Left lung (tissue), 14 donors: Measurements from ENCODE around the gene ACADL. TPM values are rescaled to one million over a fixed set of nuclear protein-coding genes. Genes with fewer than 3 reads are reported as not detected.
A peak's percentile ranks its signal among the peaks of the same experiment; 100 is the strongest.

Experiments used
- ATAC-seq: fragments of 200-7000 bp; cut with Tn5 transposase; one replicate; pipeline ENCODE4 v1.9.1; 2020; ENCODE audit warnings: moderate library complexity
- DNase-seq, 4 donors: peaks; one replicate each; pipeline ENCODE4 v3.0.0-alpha.2; 2013 to 2020
- H3K27ac ChIP-seq, 2 donors: fragments of 200-600 bp; sonication (generic) in 1 of 2; one replicate each; pipeline versions ENCODE4 v1.5.0 to v1.8.0; 2020 to 2021
- H3K27me3 ChIP-seq, 2 donors: fragments of 200-600 bp; sonication (generic) in 1 of 2; one replicate each; pipeline versions ENCODE4 v1.5.0 to v1.8.0; 2020 to 2021
- H3K36me3 ChIP-seq, 2 donors: fragments of 200-600 bp; sonication (generic) in 1 of 2; one replicate each; pipeline versions ENCODE4 v1.5.0 to v1.8.0; 2020 to 2021
- H3K4me1 ChIP-seq, 2 donors: fragments of 200-600 bp; one replicate each; pipeline ENCODE4 v1.8.0; 2021
- H3K4me3 ChIP-seq, 2 donors: fragments of 200-600 bp; sonication (generic) in 1 of 2; one replicate each; pipeline versions ENCODE4 v1.5.0 to v1.8.0; 2020 to 2021; ENCODE audit warnings: mild to moderate bottlenecking in 1 of 2
- H3K9me3 ChIP-seq, 2 donors: fragments of 200-600 bp; sonication (generic) in 1 of 2; one replicate each; pipeline versions ENCODE4 v1.5.0 to v1.8.0; 2020 to 2021
- CTCF ChIP-seq, 2 donors: fragments of 200-600 bp; sonication (generic) in 1 of 2; IDR thresholded peaks; one replicate each; pipeline versions ENCODE4 v1.5.0 to v1.8.0; 2021; ENCODE audit warnings: antibody characterized with exemption in 2 of 2
- intact Hi-C, 2 donors: fragments of 100-400 bp; cut with DNase I; formaldehyde crosslinking; loops; one replicate each; pipeline versions ENCODE4 v1.11.2 to v1.14.2; 2022
- long read RNA-seq, 12 donors: library from polyadenylated mRNA in 2 of 12; unstranded in 2 of 12; transcript quantifications; one replicate each; pipeline ENCODE4 v2.0.0 and lab custom pipeline, GENCODE V29; 2019 to 2026
- polyA plus RNA-seq, 6 donors: library from polyadenylated mRNA; unstranded; fragments of 120-200 nt; gene quantifications; one replicate each; pipeline ENCODE4 v1.2.1, GENCODE V29; 2013; ENCODE audit not compliant: insufficient read length in 6 of 6
- total RNA-seq, 2 donors: library from RNA; stranded (reverse); fragmentation: NEBNext Ultra II Directional; extraction: Animal tissue kit (Norgen Biotek cat#: 25700); gene quantifications; one replicate each; pipeline ENCODE4 v1.2.1, GENCODE V29; 2021
- donor health status: DM: no; HTN: yes; CAD: no.
- donor health status: DM: no; HTN: no; CAD: no.

ACADL gene
- total RNA-seq (10 to 100 TPM; 17.0 to 32.9 TPM), polyA plus RNA-seq (10 to 100 TPM; 14.6 to 28.4 (median 18.8) TPM)
- long read RNA-seq, donor 1, partial matches to known transcripts = 6 of 9 reads
- long read RNA-seq, donor 1, other reads (novel, unspliced or antisense) = 0 of 9 reads
- long read RNA-seq, donor 2, partial matches to known transcripts = 8 of 12 reads
- long read RNA-seq, donor 2, other reads (novel, unspliced or antisense) = 0 of 12 reads
- long read RNA-seq, donor 3, partial matches to known transcripts = 0 of 3 reads
- long read RNA-seq, donor 3, other reads (novel, unspliced or antisense) = 0 of 3 reads
- long read RNA-seq, donor 4, partial matches to known transcripts = 0 of 7 reads
- long read RNA-seq, donor 4, other reads (novel, unspliced or antisense) = 4 of 7 reads
- long read RNA-seq, donor 5, partial matches to known transcripts = 0 of 5 reads
- long read RNA-seq, donor 5, other reads (novel, unspliced or antisense) = 0 of 5 reads
- long read RNA-seq, donor 6, partial matches to known transcripts = 0 of 4 reads
- long read RNA-seq, donor 6, other reads (novel, unspliced or antisense) = 0 of 4 reads
- long read RNA-seq, donor 7, partial matches to known transcripts = 0 of 1 reads
- long read RNA-seq, donor 7, other reads (novel, unspliced or antisense) = 0 of 1 reads
- long read RNA-seq, donor 8, partial matches to known transcripts = 0 of 4 reads
- long read RNA-seq, donor 8, other reads (novel, unspliced or antisense) = 0 of 4 reads
- long read RNA-seq, donor 9 = 0 reads
- long read RNA-seq, donor 10, partial matches to known transcripts = 0 of 2 reads
- long read RNA-seq, donor 10, other reads (novel, unspliced or antisense) = 0 of 2 reads
- long read RNA-seq, donor 11 = 0 reads
- long read RNA-seq, donor 12, partial matches to known transcripts = 0 of 1 reads
- long read RNA-seq, donor 12, other reads (novel, unspliced or antisense) = 0 of 1 reads

DNA sequence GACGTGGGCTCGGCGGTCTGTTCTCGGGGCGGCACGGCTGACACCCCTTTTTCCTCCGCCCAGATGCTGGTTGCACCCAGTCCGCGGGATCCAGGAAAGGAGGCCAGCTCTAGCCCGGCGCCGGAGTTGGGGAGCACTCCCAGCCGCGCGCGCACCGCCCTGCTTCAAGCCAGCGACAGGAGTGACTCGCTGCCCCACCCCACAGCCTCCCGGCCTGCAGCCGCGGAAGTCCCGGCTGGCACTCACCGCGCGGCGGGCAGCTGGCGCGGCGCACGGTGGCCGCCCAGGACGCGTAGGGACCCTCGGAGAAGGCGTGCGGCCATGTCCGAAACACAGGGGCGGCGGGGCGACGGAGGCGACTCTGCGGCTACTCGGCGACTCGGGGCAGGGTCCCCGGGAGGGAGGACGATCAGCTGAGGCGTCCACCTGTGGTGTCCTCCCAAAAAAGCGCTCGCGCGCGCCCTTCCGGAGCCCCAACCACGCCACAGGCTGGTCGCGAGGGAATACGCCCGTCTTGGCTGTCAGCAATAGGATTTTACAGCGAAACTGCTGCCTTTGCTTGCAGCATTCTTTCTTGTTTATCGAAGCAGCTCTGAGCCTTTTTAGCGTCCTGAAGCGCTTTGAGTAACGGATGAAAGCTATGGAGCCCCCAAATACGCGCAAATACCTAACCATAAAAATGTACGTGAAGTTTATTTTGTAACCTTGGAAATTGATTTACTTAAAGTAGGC lies at the start of gene ACADL:
ACADL (minus strand) TSS at position 507 of the 732 bp plus-strand sequence; CDS start at position 323, 184 bp downstream.
- no peak for TF ChIP-seq CTCF (IDR thresholded peaks at IDR 0.05)
- DNase-seq = peak; percentile 42 to 90 (median 66)
- H3K9me3 ChIP-seq = no peaks in the 10 kb centered on the region
- H3K4me1 ChIP-seq = no peaks in the 10 kb centered on the region
- peak within 1 kb of the TSS; percentile 40 to 48 for H3K4me3 ChIP-seq
- H3K36me3 ChIP-seq = no peaks in the 10 kb centered on the region
- intact Hi-C loops = no loop called here
- H3K27ac ChIP-seq = peak within 1 kb of the TSS; percentile 78 to 86
- ATAC-seq = peak; percentile 86
- H3K27me3 ChIP-seq = peaks cover 9 to 61% of the 10 kb centered on the region in 2 donors

- H3K27me3 ChIP-seq = no peaks in the 10 kb centered on the region
- DNase-seq (no peak), ATAC-seq (no peak)
- no peak for TF ChIP-seq CTCF (IDR thresholded peaks at IDR 0.05)
- intact Hi-C loops = no loop called here
- H3K4me1 ChIP-seq = no peaks in the 10 kb centered on the region
- H3K9me3 ChIP-seq = no peaks in the 10 kb centered on the region
- no peaks in the 10 kb centered on the region for H3K36me3 ChIP-seq
- H3K27ac ChIP-seq = no peak overlapping the region
- no peak overlapping the region for H3K4me3 ChIP-seq
These were observed 46.1 kb upstream of the ACADL start for GRCh38 chr2:210271300-210271699.

GRCh38 chr2:210269148-210269547 lies 43.9 kb upstream of the ACADL start:
- Histone ChIP-seq H3K36me3 (no peaks in the 10 kb centered on the region), H3K4me3 (no peak overlapping the region), H3K9me3 (no peaks in the 10 kb centered on the region), H3K27me3 (no peaks in the 10 kb centered on the region), H3K27ac (no peak overlapping the region), H3K4me1 (no peaks in the 10 kb centered on the region)
- TF ChIP-seq CTCF (IDR thresholded peaks at IDR 0.05) = no peak
- DNase-seq (peak in 1 of 4 donors; percentile 50), ATAC-seq (peak; percentile 94)
- intact Hi-C loops = no loop called here

- no peaks in the 10 kb centered on the region for H3K9me3 ChIP-seq
- TF ChIP-seq CTCF (IDR thresholded peaks at IDR 0.05) = no peak
- H3K4me1 ChIP-seq = no peaks in the 10 kb centered on the region
- no peak for DNase-seq
- H3K36me3 ChIP-seq = no peaks in the 10 kb centered on the region
- no peaks in the 10 kb centered on the region for H3K27me3 ChIP-seq
- no peak overlapping the region for H3K27ac ChIP-seq
- ATAC-seq = no peak
- intact Hi-C loops = no loop called here
- H3K4me3 ChIP-seq = no peak overlapping the region
These were observed 43.0 kb upstream of the ACADL start for GRCh38 chr2:210268281-210268680.
